Prostate gland (tissue), 2 donors: Measurements from ENCODE around the gene C16orf74. TPM values are rescaled to one million over a fixed set of nuclear protein-coding genes. Genes with fewer than 3 reads are reported as not detected.

ENCODE experiments used
- DNase-seq: peaks from one replicate; pipeline ENCODE4 v3.0.0-alpha.2; 2019; ENCODE audit warnings: low spot score
- H3K27ac ChIP-seq, 2 donors: fragments of 200-600 bp; sonication (generic); 2 replicates each; pipeline ENCODE4 v1.5.1; 2017 to 2019
- H3K27me3 ChIP-seq: fragments of 200-600 bp; sonication (generic); replicated peaks from 2 replicates; pipeline ENCODE4 v1.5.1; 2019; ENCODE audit not compliant: insufficient read depth
- H3K36me3 ChIP-seq, 2 donors: fragments of 200-600 bp; sonication (generic); 1 replicate in 1 of 2; 2 replicates in 1 of 2; pipeline versions ENCODE4 v1.5.1 to v1.8.1; 2017 to 2019
- H3K4me1 ChIP-seq: fragments of 200-600 bp; sonication (generic); replicated peaks from 2 replicates; pipeline ENCODE4 v1.5.1; 2019
- H3K4me3 ChIP-seq, 2 donors: fragments of 200-600 bp; sonication (generic); 2 replicates each; pipeline ENCODE4 v1.5.1; 2017 to 2019
- H3K9me3 ChIP-seq: fragments of 200-600 bp; sonication (generic); 2 replicates; pipeline ENCODE4 v1.5.1; 2017
- POLR2A ChIP-seq: fragments of 450-650 bp; IDR thresholded peaks from one replicate; pipeline ENCODE4 v1.6.1; 2016; ENCODE audit warnings: antibody characterized with exemption, mild to moderate bottlenecking
- POLR2AphosphoS5 ChIP-seq: sonication (generic); formaldehyde crosslinking; IDR thresholded peaks from one replicate; pipeline ENCODE4 v1.6.1; 2017; ENCODE audit warnings: antibody characterized with exemption
- WGBS: methylation state at CpG from one replicate; pipeline ENCODE4 v1.1.5; 2018; 5-methylcytosine and 5-hydroxymethylcytosine counted together
- intact Hi-C: fragments of 100-400 bp; cut with DNase I; formaldehyde crosslinking; loops from one replicate; pipeline ENCODE4 v1.14.2; 2022
- total RNA-seq, 2 donors: library from RNA; depleted of rRNA; stranded (reverse); fragments of >200 nt; gene quantifications; one replicate each; pipeline ENCODE4 v1.1.0, GENCODE V29; 2016
- TF ChIP-seq, protein P1 (sequence below), 4 experiments: fragments of 200-600 bp in 2 of 4; fragments of 450-650 bp in 2 of 4; sonication (generic) in 2 of 4; IDR thresholded peaks; 1 replicate in 3 of 4; 2 replicates in 1 of 4; pipeline ENCODE4 v1.5.1; 2016 to 2019; ENCODE audit warnings: antibody characterized with exemption in 4 of 4, mild to moderate bottlenecking in 2 of 4, moderate library complexity in 2 of 4

The C16orf74 gene
- total RNA-seq, 2 donors from 2014 or later, result 17.4 to 19.3 TPM

DNA sequence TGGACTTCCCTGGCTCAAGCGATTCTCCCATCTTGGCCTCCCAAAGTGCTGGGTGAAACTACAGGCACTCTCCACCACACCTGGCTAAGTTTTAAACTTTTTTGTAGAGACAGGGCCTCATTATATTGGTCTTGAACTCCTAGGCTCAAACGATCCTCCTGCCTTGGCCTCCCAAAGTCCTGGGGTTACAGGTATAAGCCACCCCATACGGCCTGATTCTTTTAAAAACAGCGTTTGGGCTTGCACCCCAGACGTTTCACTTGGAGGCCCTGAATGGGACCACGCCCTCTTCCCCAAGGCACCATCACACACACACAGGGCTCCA is 32.8 kb downstream of the C16orf74 start:
- WGBS, result 41% methylated on average over 6 of the region's 6 CpGs

GRCh38 chr16:85717393-85718152 is 33.3 kb downstream of the C16orf74 start:
- Histone ChIP-seq H3K9me3 (no peaks in the 10 kb centered on the region), H3K4me3 (no peak overlapping the region), H3K27me3 (no peaks in the 10 kb centered on the region), H3K27ac (no peak overlapping the region), H3K36me3 (no peaks in the 10 kb centered on the region), H3K4me1 (no peaks in the 10 kb centered on the region)
- peak; percentile 67 for DNase-seq
- WGBS, result 37% methylated on average over 17 of the region's 21 CpGs
- intact Hi-C loops, result loop anchor here (5.0 to 10.0 kb wide), 4 partner anchors 45 to 440 kb away; no protein-coding TSS in a partner anchor
- no peak for TF ChIP-seq POLR2AphosphoS5
- TF ChIP-seq, protein P1, sequence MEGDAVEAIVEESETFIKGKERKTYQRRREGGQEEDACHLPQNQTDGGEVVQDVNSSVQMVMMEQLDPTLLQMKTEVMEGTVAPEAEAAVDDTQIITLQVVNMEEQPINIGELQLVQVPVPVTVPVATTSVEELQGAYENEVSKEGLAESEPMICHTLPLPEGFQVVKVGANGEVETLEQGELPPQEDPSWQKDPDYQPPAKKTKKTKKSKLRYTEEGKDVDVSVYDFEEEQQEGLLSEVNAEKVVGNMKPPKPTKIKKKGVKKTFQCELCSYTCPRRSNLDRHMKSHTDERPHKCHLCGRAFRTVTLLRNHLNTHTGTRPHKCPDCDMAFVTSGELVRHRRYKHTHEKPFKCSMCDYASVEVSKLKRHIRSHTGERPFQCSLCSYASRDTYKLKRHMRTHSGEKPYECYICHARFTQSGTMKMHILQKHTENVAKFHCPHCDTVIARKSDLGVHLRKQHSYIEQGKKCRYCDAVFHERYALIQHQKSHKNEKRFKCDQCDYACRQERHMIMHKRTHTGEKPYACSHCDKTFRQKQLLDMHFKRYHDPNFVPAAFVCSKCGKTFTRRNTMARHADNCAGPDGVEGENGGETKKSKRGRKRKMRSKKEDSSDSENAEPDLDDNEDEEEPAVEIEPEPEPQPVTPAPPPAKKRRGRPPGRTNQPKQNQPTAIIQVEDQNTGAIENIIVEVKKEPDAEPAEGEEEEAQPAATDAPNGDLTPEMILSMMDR (IDR thresholded peaks at IDR 0.05), result peak; percentile 63 to 91 (median 75)

More for the DNA sequence above, 32.8 kb downstream of the C16orf74 start:
- H3K27ac ChIP-seq, result no peak overlapping the region
- H3K4me1 ChIP-seq, result no peaks in the 10 kb centered on the region
- H3K36me3 ChIP-seq, result no peaks in the 10 kb centered on the region
- TF ChIP-seq POLR2AphosphoS5 (no peak), POLR2A (no peak)
- TF ChIP-seq, protein P1 (IDR thresholded peaks at IDR 0.05), result no peak
- no peaks in the 10 kb centered on the region for H3K27me3 ChIP-seq
- H3K9me3 ChIP-seq, result no peaks in the 10 kb centered on the region
- no peak overlapping the region for H3K4me3 ChIP-seq
- DNase-seq, result no peak
- intact Hi-C loops, result loop anchor here (5.0 to 10.0 kb wide), 4 partner anchors 46 to 441 kb away; no protein-coding TSS in a partner anchor

- no peak for TF ChIP-seq POLR2A
- TF ChIP-seq POLR2AphosphoS5, result no peak
- TF ChIP-seq, protein P1 (IDR thresholded peaks at IDR 0.05), result no peak
- Histone ChIP-seq H3K27ac (no peak overlapping the region), H3K4me3 (no peak overlapping the region)
Measured at GRCh38 chr16:85716680-85717038, 34.2 kb downstream of the C16orf74 start.

DNA sequence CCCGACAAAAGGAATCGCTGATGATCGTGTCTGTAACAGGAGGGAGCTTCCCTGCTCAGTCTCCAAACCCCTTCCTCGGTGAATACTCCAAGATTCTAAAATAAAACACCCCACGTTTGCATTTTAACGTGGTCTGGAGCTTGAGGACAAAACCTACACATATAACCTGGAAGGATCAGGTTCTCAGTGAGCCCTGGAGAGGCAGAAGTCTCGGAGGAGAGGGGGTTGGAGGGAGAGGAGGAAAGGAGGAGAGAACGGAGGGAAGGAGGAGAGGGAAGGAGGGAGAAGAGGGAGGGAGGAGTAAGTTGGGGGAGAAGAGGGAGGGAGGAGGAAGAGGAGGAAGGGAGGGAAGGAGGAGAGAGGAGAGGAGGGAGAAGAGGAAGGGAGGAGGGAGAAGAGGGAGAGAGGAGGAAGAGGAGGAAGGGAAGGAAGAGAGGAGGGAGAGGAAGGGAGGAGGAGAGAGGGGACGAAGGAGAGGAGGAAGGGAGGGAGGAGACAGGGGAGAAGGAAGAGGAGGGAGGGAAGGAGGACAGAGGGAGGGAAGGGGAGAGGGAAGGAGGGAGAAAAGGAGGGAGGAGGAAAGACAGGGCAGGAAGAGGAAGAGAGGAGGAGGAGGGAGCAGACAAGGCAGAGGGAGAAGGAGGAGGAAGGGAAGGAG is 34.7 kb downstream of the C16orf74 start:
- Histone ChIP-seq H3K4me1 (no peaks in the 10 kb centered on the region), H3K27ac (peak overlapping the region in 1 of 2 donors; percentile 36), H3K27me3 (no peaks in the 10 kb centered on the region), H3K36me3 (no peaks in the 10 kb centered on the region), H3K4me3 (no peak overlapping the region), H3K9me3 (no peaks in the 10 kb centered on the region)
- WGBS, result 26% methylated on average over 9 of the region's 9 CpGs
- DNase-seq, result no peak
- intact Hi-C loops, result loop anchor here (5.0 to 10.0 kb wide), 4 partner anchors 44 to 439 kb away; no protein-coding TSS in a partner anchor
- TF ChIP-seq, protein P1 (IDR thresholded peaks at IDR 0.05), result no peak
- no peak for TF ChIP-seq POLR2AphosphoS5

More at GRCh38 chr16:85716680-85717038, 34.2 kb downstream of the C16orf74 start:
- 34% methylated on average over 3 of the region's 3 CpGs for WGBS
- no peak for DNase-seq
- intact Hi-C loops, result loop anchor here (5.0 to 10.0 kb wide), 4 partner anchors 44 to 439 kb away; no protein-coding TSS in a partner anchor
- Histone ChIP-seq H3K36me3 (no peaks in the 10 kb centered on the region), H3K27me3 (no peaks in the 10 kb centered on the region), H3K9me3 (no peaks in the 10 kb centered on the region), H3K4me1 (no peaks in the 10 kb centered on the region)
